H9 (cell line): ENCODE measurements around the gene SPATA16. TPM values are rescaled to one million over a fixed set of nuclear protein-coding genes. Genes with fewer than 3 reads are reported as not detected.
A peak's percentile ranks its signal among the peaks of the same experiment; 100 is the strongest.

Experiments used
- DNase-seq: peaks from one replicate; pipeline ENCODE4 v3.0.0-alpha.2; 2017
- H2AFZ ChIP-seq: one replicate; pipeline ENCODE4 v1.6.1; 2013; ENCODE audit warnings: mild to moderate bottlenecking, low read length, control low read depth, moderate library complexity
- H2AK5ac ChIP-seq: 2 replicates; pipeline ENCODE4 v1.6.1; 2013; ENCODE audit warnings: low read length, control low read depth, mixed read lengths; ENCODE audit not compliant: insufficient read length
- H2BK120ac ChIP-seq: one replicate; pipeline ENCODE4 v1.6.1; 2013; ENCODE audit warnings: low read depth, mild to moderate bottlenecking, low read length, control low read depth, inconsistent platforms; ENCODE audit not compliant: poor library complexity, severe bottlenecking
- H2BK12ac ChIP-seq: 2 replicates; pipeline ENCODE4 v1.6.1; 2013; ENCODE audit warnings: low read length, control low read depth, mixed read lengths, low read depth; ENCODE audit not compliant: insufficient read length
- H2BK15ac ChIP-seq: 2 replicates; pipeline ENCODE4 v1.6.1; 2013; ENCODE audit warnings: low read depth, low read length, control low read depth
- H2BK20ac ChIP-seq: one replicate; pipeline ENCODE4 v1.6.1; 2013; ENCODE audit warnings: low read depth, mild to moderate bottlenecking, low read length, control low read depth, inconsistent platforms; ENCODE audit not compliant: poor library complexity, severe bottlenecking
- H2BK5ac ChIP-seq: 2 replicates; pipeline ENCODE4 v1.6.1; 2013; ENCODE audit warnings: low read length, control low read depth, mixed read lengths; ENCODE audit not compliant: insufficient read length
- H3K14ac ChIP-seq: 2 replicates; pipeline ENCODE4 v1.6.1; 2013; ENCODE audit warnings: low read length, control low read depth; ENCODE audit not compliant: insufficient read depth
- H3K18ac ChIP-seq: 2 replicates; pipeline ENCODE4 v1.6.1; 2013; ENCODE audit warnings: low read depth, mild to moderate bottlenecking, mixed read lengths, low read length, control low read depth; ENCODE audit not compliant: insufficient read length
- H3K23ac ChIP-seq: 2 replicates; pipeline ENCODE4 v1.6.1; 2013; ENCODE audit warnings: low read length, control low read depth, mixed read lengths, low read depth; ENCODE audit not compliant: insufficient read length
- H3K23me2 ChIP-seq: 2 replicates; pipeline ENCODE4 v1.6.1; 2013; ENCODE audit warnings: low read depth, mild to moderate bottlenecking, mixed read lengths, low read length, control low read depth; ENCODE audit not compliant: insufficient read length, poor library complexity, severe bottlenecking
- H3K27ac ChIP-seq: 2 replicates; pipeline ENCODE4 v1.5.1; 2013; ENCODE audit warnings: low read length, control low read depth, mixed read lengths, low read depth; ENCODE audit not compliant: insufficient read length
- H3K27me3 ChIP-seq: 2 replicates; pipeline ENCODE4 v1.6.1; 2013; ENCODE audit warnings: low read length, control low read depth, inconsistent platforms; ENCODE audit not compliant: insufficient read depth
- H3K4ac ChIP-seq: 2 replicates; pipeline ENCODE4 v1.6.1; 2013; ENCODE audit warnings: low read depth, mild to moderate bottlenecking, control low read depth, inconsistent platforms, low read length, moderate library complexity
- H3K4me1 ChIP-seq: 2 replicates; pipeline ENCODE4 v1.6.1; 2013; ENCODE audit warnings: low read length, control low read depth, inconsistent platforms; ENCODE audit not compliant: insufficient read depth
- H3K4me2 ChIP-seq: 2 replicates; pipeline ENCODE4 v1.6.1; 2013; ENCODE audit warnings: low read length, control low read depth, mixed read lengths; ENCODE audit not compliant: insufficient read length, insufficient read depth
- H3K56ac ChIP-seq: 2 replicates; pipeline ENCODE4 v1.6.1; 2013; ENCODE audit warnings: low read depth, mild to moderate bottlenecking, mixed read lengths, low read length, control low read depth; ENCODE audit not compliant: insufficient read length
- H3K79me1 ChIP-seq: 2 replicates; pipeline ENCODE4 v1.6.1; 2013; ENCODE audit warnings: low read depth, mild to moderate bottlenecking, moderate library complexity, low read length, control low read depth, inconsistent platforms; ENCODE audit not compliant: insufficient read depth, poor library complexity, severe bottlenecking
- H3K79me2 ChIP-seq: 2 replicates; pipeline ENCODE4 v1.6.1; 2013; ENCODE audit warnings: low read length, control low read depth, inconsistent platforms; ENCODE audit not compliant: insufficient read depth
- H3K9ac ChIP-seq: 2 replicates; pipeline ENCODE4 v1.6.1; 2013; ENCODE audit warnings: low read length, control low read depth, mixed read lengths; ENCODE audit not compliant: insufficient read length; ENCODE audit errors: extremely low read depth
- H3K9me3 ChIP-seq: one replicate; pipeline ENCODE4 v1.6.1; 2013; ENCODE audit warnings: low read depth, low read length, inconsistent platforms; ENCODE audit not compliant: control insufficient read depth
- H3T11ph ChIP-seq: one replicate; pipeline ENCODE4 v1.6.1; 2013; ENCODE audit warnings: mild to moderate bottlenecking, low read length, control low read depth, inconsistent platforms
- H4K20me1 ChIP-seq: one replicate; pipeline ENCODE4 v1.6.1; 2013; ENCODE audit not compliant: control insufficient read depth, insufficient read length, insufficient read depth
- H4K5ac ChIP-seq: 2 replicates; pipeline ENCODE4 v1.6.1; 2013; ENCODE audit warnings: low read depth, mild to moderate bottlenecking, mixed read lengths, low read length, control low read depth; ENCODE audit not compliant: insufficient read length
- H4K8ac ChIP-seq: replicated peaks from 2 replicates; pipeline ENCODE4 v1.6.1; 2013; ENCODE audit warnings: low read length, control low read depth, mixed read lengths, low read depth; ENCODE audit not compliant: insufficient read length
- H4K91ac ChIP-seq: 2 replicates; pipeline ENCODE4 v1.6.1; 2013; ENCODE audit warnings: low read depth, mild to moderate bottlenecking, moderate library complexity, mixed read lengths, low read length, control low read depth; ENCODE audit not compliant: insufficient read length
- H3K27ac Mint-ChIP-seq, 3 experiments: 2 replicates in 2 of 3; 3 replicates in 1 of 3; pipeline ENCODE4 v1.8.0; 2020 to 2021; ENCODE audit warnings: mixed read lengths in 3 of 3, mild to moderate bottlenecking in 1 of 3, moderate library complexity in 1 of 3
- H3K27me3 Mint-ChIP-seq: 2 replicates; pipeline ENCODE4 v1.8.0; 2021; ENCODE audit warnings: low read depth, mild to moderate bottlenecking, moderate library complexity, mixed read lengths
- H3K36me3 Mint-ChIP-seq, 3 experiments: 2 replicates in 2 of 3; 3 replicates in 1 of 3; pipeline ENCODE4 v1.8.0; 2020 to 2021; ENCODE audit warnings: low read depth in 3 of 3, mixed read lengths in 3 of 3; ENCODE audit not compliant: insufficient read depth in 1 of 3
- H3K4me1 Mint-ChIP-seq, 2 experiments: 2 replicates each; pipeline ENCODE4 v1.8.0; 2020; ENCODE audit warnings: mixed read lengths in 2 of 2
- H3K4me3 Mint-ChIP-seq, 2 experiments: 2 replicates in 1 of 2; 3 replicates in 1 of 2; pipeline ENCODE4 v1.8.0; 2020 to 2021; ENCODE audit warnings: mild to moderate bottlenecking in 2 of 2, mixed read lengths in 2 of 2, moderate library complexity in 1 of 2
- H3K9me3 Mint-ChIP-seq, 2 experiments: 2 replicates in 1 of 2; 3 replicates in 1 of 2; pipeline ENCODE4 v1.8.0; 2020; ENCODE audit warnings: mild to moderate bottlenecking in 2 of 2, mixed read lengths in 2 of 2, moderate library complexity in 1 of 2
- WGBS: extraction: QIAGEN DNeasy Blood & Tissue Kit; methylation state at CpG from one replicate; pipeline ENCODE4 v1.1.7; 2013; ENCODE audit warnings: missing lambda C conversion rate, low lambda C conversion rate, mixed read lengths; ENCODE audit not compliant: insufficient read length; ENCODE audit errors: extremely low coverage; 5-methylcytosine and 5-hydroxymethylcytosine counted together
- total RNA-seq: library from RNA; stranded (reverse); gene quantifications from 2 replicates; pipeline ENCODE4 v1.2.1, GENCODE V29; 2021
- TF ChIP-seq, protein P1 (sequence below): fragments of 200-600 bp; sonication (generic); conservative IDR thresholded peaks from 3 replicates; pipeline ENCODE4 v1.8.0; 2021; ENCODE audit warnings: antibody characterized with exemption, mild to moderate bottlenecking

SPATA16 gene
- total RNA-seq, 1 experiment from 2014 or later: not detected

DNA sequence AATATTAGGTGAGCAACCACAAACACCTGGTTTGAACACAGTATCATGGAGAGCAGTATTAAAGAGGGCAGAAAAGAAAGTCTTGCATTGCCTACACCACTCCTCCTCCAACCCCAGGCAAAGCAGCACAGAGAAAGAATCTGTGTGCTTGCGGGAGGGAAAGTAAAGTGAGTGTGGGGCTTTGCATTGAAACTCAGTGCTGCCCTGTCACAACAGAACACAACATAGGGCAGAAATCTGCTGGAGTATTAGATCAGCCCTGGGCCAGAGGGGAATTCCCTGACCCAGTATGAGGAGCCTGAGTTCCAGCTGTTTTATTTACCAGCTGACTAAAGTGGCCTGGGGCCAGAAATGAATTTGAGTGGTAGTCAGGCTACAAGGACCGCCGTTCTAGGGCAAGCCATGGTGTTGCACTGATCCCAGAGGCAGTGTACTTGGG is 75.5 kb downstream of the SPATA16 start:
- H3K9me3 ChIP-seq: no peaks in the 10 kb centered on the region
- no peak overlapping the region for H3T11ph ChIP-seq
- no peak overlapping the region for H4K91ac ChIP-seq
- no peak overlapping the region for H4K5ac ChIP-seq
- no peak overlapping the region for H2BK5ac ChIP-seq
- H3K4ac ChIP-seq: no peak overlapping the region
- no peak overlapping the region for H4K8ac ChIP-seq
- H4K20me1 ChIP-seq: no peaks in the 10 kb centered on the region
- no peak overlapping the region for H3K4me3 Mint-ChIP-seq
- peaks cover 7 to 8% of the 10 kb centered on the region in 2 experiments for H3K4me1 Mint-ChIP-seq
- H2BK15ac ChIP-seq: no peak overlapping the region
- no peak overlapping the region for H3K9ac ChIP-seq
- no peak overlapping the region for H3K14ac ChIP-seq
- H2BK120ac ChIP-seq: no peak overlapping the region
- no peak overlapping the region for H3K4me2 ChIP-seq
- no peaks in the 10 kb centered on the region for H3K79me2 ChIP-seq
- H3K27me3 Mint-ChIP-seq: no peaks in the 10 kb centered on the region
- no peak overlapping the region for H3K56ac ChIP-seq
- H3K27me3 ChIP-seq: no peaks in the 10 kb centered on the region
- H2BK12ac ChIP-seq: no peak overlapping the region
- no peak overlapping the region for H2BK20ac ChIP-seq
- no peak overlapping the region for H3K18ac ChIP-seq
- no peak for DNase-seq
- H3K27ac ChIP-seq: no peak overlapping the region
- H3K9me3 Mint-ChIP-seq: peaks cover 0 to 6% of the 10 kb centered on the region in 2 experiments; a peak in 2 of 5 replicates
- H3K23ac ChIP-seq: no peak overlapping the region
- H2AK5ac ChIP-seq: no peak overlapping the region
- H3K27ac Mint-ChIP-seq: peak overlapping the region in 1 of 3 experiments; percentile 39; a peak in 1 of 7 replicates
- no peaks in the 10 kb centered on the region for H3K4me1 ChIP-seq
- TF ChIP-seq, protein P1, sequence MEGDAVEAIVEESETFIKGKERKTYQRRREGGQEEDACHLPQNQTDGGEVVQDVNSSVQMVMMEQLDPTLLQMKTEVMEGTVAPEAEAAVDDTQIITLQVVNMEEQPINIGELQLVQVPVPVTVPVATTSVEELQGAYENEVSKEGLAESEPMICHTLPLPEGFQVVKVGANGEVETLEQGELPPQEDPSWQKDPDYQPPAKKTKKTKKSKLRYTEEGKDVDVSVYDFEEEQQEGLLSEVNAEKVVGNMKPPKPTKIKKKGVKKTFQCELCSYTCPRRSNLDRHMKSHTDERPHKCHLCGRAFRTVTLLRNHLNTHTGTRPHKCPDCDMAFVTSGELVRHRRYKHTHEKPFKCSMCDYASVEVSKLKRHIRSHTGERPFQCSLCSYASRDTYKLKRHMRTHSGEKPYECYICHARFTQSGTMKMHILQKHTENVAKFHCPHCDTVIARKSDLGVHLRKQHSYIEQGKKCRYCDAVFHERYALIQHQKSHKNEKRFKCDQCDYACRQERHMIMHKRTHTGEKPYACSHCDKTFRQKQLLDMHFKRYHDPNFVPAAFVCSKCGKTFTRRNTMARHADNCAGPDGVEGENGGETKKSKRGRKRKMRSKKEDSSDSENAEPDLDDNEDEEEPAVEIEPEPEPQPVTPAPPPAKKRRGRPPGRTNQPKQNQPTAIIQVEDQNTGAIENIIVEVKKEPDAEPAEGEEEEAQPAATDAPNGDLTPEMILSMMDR: no peak
- H3K23me2 ChIP-seq: no peaks in the 10 kb centered on the region
- no CpG with 5 or more reads among the region's 3 CpGs for whole genome bisulfite sequencing
- peaks cover 0 to 10% (median 6%) of the 10 kb centered on the region in 3 experiments; a peak in 3 of 7 replicates for H3K36me3 Mint-ChIP-seq
- no peak overlapping the region for H2AFZ ChIP-seq
- no peaks in the 10 kb centered on the region for H3K79me1 ChIP-seq
